OCI-LY3 (cell line): Measurements from ENCODE around the gene FAT1.

Experiments used
- EZH2phosphoT487 ChIP-seq: fragments of 200-600 bp; shearing (Covaris generic); IDR thresholded peaks from 2 replicates; pipeline ENCODE4 v1.6.1; 2018; ENCODE audit warnings: antibody characterized with exemption, mixed run types, low read depth
- TF ChIP-seq, protein P1 (sequence below): fragments of 200-600, 300-600 bp; sonication (generic); IDR thresholded peaks from 2 replicates; pipeline ENCODE4 v1.5.1; 2014; ENCODE audit warnings: antibody characterized with exemption, low read length, low read depth

DNA sequence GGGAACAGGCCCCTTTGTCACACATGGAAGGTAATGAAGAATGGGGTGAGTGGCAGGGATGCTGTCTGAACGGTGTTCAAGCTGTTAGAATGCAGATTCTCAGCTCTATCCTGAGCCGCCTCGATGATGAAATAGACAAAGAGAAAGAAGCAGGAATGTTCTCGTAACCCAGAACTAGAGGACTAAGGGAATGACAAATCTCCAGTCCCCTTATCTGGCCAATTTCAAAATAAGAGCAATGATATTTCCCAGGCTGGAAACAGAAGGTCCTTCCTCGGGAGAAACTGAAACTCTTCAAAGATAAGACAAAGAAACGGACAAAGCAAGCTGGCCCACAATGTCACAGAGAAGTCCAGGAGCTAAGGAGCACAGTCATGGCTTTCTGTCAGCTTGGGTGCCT, 138.7 kb downstream of the FAT1 start:
- TF ChIP-seq, protein P1, sequence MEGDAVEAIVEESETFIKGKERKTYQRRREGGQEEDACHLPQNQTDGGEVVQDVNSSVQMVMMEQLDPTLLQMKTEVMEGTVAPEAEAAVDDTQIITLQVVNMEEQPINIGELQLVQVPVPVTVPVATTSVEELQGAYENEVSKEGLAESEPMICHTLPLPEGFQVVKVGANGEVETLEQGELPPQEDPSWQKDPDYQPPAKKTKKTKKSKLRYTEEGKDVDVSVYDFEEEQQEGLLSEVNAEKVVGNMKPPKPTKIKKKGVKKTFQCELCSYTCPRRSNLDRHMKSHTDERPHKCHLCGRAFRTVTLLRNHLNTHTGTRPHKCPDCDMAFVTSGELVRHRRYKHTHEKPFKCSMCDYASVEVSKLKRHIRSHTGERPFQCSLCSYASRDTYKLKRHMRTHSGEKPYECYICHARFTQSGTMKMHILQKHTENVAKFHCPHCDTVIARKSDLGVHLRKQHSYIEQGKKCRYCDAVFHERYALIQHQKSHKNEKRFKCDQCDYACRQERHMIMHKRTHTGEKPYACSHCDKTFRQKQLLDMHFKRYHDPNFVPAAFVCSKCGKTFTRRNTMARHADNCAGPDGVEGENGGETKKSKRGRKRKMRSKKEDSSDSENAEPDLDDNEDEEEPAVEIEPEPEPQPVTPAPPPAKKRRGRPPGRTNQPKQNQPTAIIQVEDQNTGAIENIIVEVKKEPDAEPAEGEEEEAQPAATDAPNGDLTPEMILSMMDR = no peak
- no peak for TF ChIP-seq EZH2phosphoT487
